Testis (tissue), 2 donors: ENCODE measurements around the gene MN1.

ENCODE experiments used
- CTCF ChIP-seq, 3 experiments: fragments of 450-650 bp in 2 of 3; fragments of 200-600 bp in 1 of 3; sonication (generic) in 1 of 3; IDR thresholded peaks; one replicate each; pipeline ENCODE4 v1.5.1; 2016 to 2019; ENCODE audit warnings: antibody characterized with exemption in 3 of 3, mild to moderate bottlenecking in 2 of 3, moderate library complexity in 1 of 3
- POLR2A ChIP-seq: fragments of 450-650 bp; IDR thresholded peaks from one replicate; pipeline ENCODE4 v1.6.1; 2017; ENCODE audit warnings: antibody characterized with exemption, mild to moderate bottlenecking, moderate library complexity

DNA sequence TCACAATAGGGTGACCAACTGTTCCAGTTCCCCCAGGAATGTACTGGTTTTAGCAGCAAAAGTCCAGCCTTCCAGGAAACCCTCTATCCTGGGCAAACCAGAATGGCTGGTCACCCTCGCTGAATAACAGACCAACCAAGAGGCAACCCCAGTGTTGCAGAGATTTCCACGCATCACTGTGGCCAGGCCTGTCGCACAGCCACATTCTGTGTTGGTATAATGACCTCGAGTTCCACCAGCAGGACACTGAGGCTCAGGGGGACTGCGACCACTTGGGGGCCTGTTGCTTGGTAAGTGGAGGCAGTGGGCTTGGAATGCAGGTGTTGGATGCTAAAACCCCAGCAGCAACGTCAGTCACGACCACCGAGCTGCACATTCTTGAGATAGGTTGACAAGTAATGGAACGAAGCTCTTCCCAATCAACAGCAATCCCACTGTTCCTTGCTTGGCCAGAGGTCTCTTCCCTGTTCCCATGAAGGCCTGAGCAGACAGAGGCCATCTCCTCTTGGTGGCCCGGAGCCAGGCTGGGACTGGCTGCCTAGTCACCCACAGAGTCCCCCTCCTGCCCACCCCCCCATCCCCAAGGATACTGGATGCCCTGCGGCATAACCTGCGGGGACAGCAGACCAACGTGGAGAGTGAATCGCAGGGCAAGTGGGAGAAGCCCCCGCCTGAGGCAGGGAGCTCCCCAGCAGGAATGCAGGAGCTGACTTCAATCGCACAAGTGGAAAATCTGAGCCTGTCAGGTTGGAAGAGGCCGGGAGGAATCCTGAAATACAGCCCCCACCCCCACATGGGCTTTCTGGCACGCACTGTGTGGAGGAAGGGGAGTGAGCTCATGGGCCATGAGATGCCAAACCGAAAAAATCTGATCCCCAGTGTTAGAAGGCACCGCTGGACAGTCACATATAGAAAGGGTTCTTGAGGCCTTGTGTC is 43.4 kb upstream of the MN1 start:
- TF ChIP-seq CTCF (IDR thresholded peaks at IDR 0.05) (no peak), POLR2A (no peak)
